Stimulated activated CD4-positive, alpha-beta T cell treated with anti-CD3 and anti-CD28 coated beads, Interleukin-12 subunit alpha, Interleukin-12 subunit beta, amount 100 ng/mL, for 4 hours (primary cell): Measurements from ENCODE around the gene ATP6V1G3.
"Not testable (repeated sequence)": the region's sequence is repeated elsewhere in the genome, so short reads cannot be mapped to it uniquely, and the experiment has no call there.

ENCODE experiments used
- DNase-seq: peaks from one replicate; pipeline ENCODE4 v3.0.0-alpha.2; 2020

ATP6V1G3 gene

GRCh38 chr1:198495631-198496030 lies 44.8 kb downstream of the ATP6V1G3 start:
- no peak for DNase-seq

GRCh38 chr1:198494658-198495103 lies 45.8 kb downstream of the ATP6V1G3 start:
- no peak for DNase-seq

- no peak for DNase-seq
Measured at GRCh38 chr1:198494139-198494538, 46.3 kb downstream of the ATP6V1G3 start.

GRCh38 chr1:198493329-198493728 lies 47.2 kb downstream of the ATP6V1G3 start:
- no peak for DNase-seq

GRCh38 chr1:198492872-198493271 lies 47.6 kb downstream of the ATP6V1G3 start:
- DNase-seq: no peak

- no peak for DNase-seq
Measured at GRCh38 chr1:198491596-198491995, 48.9 kb downstream of the ATP6V1G3 start.

- DNase-seq: no peak
Measured at GRCh38 chr1:198491028-198491427, 49.5 kb downstream of the ATP6V1G3 start.

GRCh38 chr1:198490224-198490623 lies 50.3 kb downstream of the ATP6V1G3 start:
- no peak for DNase-seq

GRCh38 chr1:198486903-198487302 lies 53.6 kb downstream of the ATP6V1G3 start:
- no peak for DNase-seq

- DNase-seq: no peak
Measured at GRCh38 chr1:198483645-198484044, 56.8 kb downstream of the ATP6V1G3 start.

- no peak for DNase-seq
Measured at GRCh38 chr1:198483006-198483405, 57.5 kb downstream of the ATP6V1G3 start.

GRCh38 chr1:198481661-198482060 lies 58.8 kb downstream of the ATP6V1G3 start:
- DNase-seq: no peak

- no peak for DNase-seq
Measured at GRCh38 chr1:198480876-198481275, 59.6 kb downstream of the ATP6V1G3 start.

GRCh38 chr1:198477354-198477753 lies 63.1 kb downstream of the ATP6V1G3 start:
- DNase-seq: not testable (repeated sequence)
